Inferior parietal cortex (tissue), 1 donor: ENCODE measurements around the gene NAA80.
A peak's percentile ranks its signal among the peaks of the same experiment; 100 is the strongest.

Experiments used
- DNase-seq: peaks from one replicate; pipeline ENCODE4 v3.0.0-alpha.2; 2016; ENCODE audit errors: extremely low spot score

Gene NAA80

DNA sequence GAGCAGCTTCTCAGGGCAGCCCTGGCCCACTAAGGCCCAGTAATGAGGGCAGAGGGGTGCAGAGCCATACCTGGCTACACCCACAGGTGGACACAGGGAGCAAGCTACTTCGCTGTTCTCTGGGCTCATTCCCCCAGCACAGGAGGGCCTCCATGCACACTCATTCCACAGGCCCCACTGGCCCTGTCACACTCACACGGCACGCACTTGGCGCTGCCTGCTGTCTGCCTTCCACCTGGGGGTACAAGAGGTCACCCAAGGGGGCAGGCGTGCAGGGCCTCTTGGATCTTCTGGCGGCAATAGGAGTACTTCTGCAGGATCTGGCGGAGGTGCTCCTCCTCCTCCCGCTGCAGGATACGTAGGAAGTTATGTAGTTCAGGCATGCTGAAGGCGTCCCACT is 31.1 kb upstream of the NAA80 start:
- DNase-seq: no peak

DNA sequence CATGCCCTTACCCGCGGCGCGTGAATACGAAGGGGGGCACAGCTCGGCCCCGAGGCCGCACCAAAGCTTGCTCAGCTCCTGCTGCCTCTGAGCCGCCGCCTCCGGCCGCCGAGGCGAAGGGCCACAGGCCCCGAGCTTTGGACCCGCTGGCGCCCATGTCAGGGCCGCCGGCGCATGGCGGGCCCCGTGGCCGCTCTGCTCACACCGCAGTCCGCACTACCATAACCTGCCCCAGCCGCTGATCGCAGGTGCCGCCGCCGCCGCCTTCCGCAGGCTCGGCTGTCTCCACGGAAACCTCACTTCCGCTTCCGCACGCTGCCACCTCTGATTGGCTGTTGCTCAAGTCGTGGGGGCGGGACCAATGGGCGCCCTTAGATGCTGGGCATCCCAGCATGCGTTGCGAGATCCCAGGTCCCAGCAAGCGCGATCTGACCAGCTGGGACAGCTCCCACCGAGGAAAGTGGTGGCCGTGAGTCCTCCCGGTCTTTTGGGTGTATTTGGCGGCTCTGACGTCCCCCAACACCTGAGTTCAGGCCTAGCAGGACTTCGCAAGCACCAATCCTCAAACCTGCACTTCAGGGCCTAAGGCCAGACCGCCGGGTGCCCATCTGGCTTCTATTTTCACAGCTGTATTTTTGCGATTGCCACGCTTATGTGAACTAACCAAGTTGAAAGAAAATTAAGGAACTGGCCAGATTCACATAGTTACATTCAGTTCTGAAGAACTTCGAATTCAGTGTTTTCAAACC is 28.9 kb upstream of the NAA80 start, which contains the start of gene TUSC2:
Gene TUSC2, minus strand, starts transcription at position 281 of the 749 bp plus-strand sequence. Its CDS starts 124 bp downstream, at position 157.
- peak; percentile 98 for DNase-seq

DNA sequence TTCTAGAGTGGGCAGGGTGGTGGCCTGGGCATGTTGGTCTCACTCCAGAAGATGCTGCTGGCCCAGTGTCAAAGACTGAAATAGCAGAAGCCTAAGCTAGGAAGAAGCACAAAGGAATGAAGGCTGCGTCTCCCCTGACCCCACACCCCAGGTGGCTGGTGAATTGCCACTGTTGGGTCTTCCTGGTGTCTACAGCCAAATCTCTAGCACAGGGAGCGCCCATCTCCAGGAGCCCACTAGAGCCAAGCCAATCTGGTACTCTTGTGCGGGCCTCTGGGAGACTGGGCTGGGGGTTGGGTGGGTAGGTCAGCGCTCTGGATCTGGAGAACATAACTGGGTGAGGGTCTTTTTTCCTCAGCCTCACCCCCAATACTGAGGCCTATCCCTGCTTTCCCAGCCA is 27.9 kb upstream of the NAA80 start:
- no peak for DNase-seq

DNA sequence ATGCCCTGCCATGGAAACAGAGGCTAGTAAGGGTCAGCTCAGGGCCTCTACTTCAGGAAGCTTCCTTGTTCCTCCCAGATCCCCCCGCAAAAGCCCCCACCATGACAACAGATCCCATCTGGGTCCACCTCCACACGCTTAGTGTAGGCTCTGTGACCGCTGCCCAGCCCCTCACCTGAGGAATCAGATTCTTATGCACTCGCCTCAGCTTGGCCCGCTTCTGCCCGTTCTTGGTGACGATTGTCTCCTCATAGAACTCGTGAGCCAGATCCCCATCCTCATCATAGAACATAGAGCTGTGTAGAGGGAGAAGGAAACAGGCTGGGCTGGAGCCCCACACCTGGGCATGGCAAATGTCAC is 27.0 kb upstream of the NAA80 start:
- no peak for DNase-seq

DNA sequence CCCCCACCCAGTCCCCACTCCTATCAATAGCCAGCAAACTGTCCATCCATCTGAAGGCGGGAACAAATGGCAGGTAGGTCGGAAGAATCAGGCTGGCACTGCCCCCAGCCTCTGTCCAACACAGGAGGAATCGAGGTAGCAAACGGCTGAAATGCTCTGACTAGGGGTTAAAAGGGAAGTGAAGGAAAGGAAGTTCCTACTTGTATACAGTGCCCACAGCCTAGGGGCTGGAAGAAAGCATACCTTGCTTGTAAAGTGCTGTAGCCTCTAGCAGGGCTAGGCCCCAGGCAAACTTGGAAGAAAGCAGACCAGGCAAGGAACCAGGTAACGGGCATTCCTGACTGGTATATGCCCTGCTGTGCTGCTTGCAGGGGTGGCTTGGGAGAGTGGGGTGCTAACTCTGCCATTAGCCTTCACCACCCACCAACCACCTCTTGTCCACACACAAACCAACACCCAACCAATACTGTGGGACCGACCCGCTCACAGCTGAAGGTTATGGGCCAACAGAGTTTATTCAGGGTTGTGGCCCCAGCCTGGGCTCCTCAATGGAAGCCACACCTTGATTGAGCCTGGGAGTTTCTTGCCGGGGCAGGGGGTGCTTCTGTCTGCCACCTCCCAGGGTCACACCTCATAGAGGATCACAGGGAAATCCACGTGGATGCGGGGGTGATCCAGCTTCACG is 26.4 kb upstream of the NAA80 start:
- no peak for DNase-seq

DNA sequence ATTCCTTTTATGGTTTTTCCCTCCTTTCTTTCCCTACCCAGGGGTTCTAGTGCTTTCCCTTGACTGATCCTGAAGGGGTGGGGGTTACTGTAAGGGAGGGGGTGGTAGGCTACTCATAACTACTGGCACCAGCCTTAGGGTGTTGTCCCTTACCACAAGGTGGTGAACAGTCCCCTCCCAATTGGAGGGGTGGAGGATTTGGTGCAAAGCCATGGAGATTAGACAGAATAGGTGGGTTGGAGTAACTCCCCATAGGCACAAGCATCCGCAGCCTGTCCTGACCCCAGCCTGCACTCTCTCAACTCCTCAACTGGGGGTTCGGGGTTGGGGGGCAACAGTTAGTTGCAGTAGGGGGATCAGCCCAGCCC is 25.9 kb upstream of the NAA80 start:
- no peak for DNase-seq

DNA sequence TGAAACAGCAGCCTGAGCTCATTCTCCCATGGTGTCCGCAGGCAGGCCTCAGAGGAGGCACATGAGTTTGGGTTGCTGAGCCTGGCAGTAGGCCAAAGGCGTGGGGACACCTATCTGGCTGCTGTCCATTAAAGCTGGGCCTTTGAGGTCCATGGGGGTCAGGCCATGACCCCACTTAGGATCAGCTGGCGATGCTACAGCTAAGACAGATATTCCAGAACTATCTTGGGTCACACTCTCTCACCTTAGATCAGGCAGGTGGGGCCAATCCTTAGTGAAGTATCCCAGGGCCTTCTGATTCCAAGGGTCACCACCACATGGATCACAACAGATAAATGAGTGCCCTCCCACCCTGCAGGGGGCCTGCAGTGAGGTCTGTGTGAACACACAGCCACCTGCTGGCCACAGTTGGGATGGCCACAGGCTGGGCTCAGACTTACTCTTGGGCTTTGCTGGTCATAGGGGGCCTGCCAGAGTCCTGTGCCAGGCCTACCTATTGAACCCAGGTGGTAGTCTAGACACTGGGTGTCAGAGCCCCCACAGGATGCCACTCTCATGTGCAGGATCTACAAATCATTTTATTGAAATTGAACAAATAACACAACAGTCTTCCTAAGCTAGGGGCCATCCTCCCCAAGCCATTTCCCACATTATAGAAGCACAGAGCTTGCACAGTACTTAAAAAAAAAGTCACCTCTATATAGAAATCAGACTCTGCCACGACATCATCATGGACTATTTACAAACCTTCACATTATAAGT is 25.3 kb upstream of the NAA80 start:
- peak; percentile 73 for DNase-seq

DNA sequence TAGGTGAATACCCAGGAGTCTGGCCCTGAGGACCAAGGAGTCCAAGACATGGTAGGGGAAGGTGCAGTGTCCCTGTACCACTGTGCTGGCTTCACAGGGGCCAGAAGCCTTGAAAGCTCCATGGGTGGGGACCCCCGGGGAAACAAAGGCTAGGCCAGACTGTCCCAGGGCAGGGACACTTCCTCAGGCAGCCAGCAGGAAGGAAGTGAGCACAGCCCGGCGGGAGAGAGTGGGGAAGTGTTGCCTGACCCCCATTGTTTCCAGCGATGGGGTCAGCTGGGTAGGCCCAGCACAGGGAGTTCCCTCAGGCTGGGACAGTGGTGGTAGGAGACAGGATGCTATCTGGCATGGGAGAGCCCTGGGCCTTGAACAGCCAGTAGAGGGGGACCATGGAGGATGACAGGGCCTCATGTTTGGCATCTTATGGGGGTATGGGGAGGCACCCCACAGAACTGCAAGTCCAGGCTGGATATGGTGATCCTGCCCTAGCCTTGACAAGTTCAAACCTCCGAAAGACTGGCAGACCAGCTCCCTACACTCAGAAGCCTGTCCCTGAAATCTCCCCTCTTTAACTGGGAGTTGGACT is 24.5 kb upstream of the NAA80 start:
- no peak for DNase-seq

DNA sequence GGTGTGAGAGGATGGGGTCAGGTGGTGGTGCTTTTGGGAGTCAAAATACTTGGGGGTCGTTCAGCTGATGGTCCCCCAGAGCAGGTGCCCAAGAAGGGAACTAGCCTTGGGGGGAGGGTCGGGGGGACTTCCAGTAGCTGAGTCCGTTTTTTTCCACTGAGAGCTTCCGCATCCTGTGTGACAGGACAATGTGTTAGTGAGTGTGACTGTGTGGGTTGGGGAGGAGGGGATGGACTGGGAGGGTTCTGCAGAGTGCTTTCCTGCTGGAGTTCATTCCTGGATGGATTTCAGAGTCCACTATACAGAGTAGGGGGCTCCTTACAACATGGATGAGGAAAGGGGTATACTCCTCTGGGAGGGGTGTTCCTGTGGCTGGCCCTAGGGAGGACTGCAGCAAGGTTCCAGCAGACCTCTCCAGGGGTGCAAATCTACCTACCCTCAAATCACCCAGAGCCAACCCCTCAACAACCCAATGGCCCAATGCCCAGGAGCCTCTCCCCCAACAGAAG is 23.9 kb upstream of the NAA80 start:
- DNase-seq: no peak

DNA sequence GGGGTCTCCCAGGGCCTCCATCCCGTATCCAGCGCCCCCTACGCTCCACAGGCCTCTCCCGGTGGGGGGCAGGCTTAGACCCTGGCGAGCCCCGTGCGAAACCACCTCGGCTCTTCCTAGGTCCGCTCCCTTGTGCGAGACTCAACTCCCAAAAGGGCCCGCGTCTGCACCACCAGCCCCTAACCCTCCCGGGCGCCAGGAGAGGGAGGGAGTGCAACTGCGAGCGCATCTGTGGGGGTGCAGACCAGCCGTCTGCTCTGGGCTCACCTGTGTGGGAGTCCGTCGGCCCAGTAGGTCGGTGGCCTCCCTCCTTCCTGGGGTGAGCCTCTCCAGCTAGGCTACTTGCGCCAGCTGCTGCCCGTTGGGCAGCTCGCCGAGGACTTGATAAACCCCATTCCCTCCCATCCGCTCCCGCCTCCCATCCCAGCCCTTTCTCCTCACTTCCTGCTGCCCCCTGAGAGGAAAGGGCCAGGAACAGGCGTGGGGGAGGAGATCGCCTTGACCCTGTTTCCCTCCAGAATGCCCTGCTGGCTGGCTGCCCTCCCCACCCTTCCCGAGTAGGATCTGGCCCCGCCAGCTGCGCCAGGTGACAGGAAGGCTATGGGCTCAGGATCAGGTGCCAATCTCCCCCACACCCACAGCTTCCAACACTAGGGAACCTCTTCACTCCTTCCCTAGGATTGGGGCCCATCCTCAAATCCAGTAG is 23.3 kb upstream of the NAA80 start, which contains the start of gene HYAL2:
Gene HYAL2, minus strand, starts transcription at position 360 of the 706 bp plus-strand sequence. CDS start 2,256 bp downstream, outside the sequence.
- no peak for DNase-seq

DNA sequence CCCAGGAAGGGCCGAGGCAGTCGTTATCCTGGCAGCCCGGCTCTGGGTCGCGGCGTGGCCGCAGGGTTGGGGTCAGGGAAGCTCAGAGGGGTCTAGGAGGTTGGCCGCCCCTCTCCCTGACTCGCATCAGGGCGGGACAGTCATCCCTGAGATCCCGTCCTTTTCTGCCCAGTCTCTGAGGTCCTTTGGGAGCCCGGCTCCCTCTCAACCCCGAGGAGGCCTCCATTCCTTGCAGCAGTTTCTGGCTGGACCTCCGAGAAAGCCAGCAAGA is 22.8 kb upstream of the NAA80 start:
- no peak for DNase-seq

DNA sequence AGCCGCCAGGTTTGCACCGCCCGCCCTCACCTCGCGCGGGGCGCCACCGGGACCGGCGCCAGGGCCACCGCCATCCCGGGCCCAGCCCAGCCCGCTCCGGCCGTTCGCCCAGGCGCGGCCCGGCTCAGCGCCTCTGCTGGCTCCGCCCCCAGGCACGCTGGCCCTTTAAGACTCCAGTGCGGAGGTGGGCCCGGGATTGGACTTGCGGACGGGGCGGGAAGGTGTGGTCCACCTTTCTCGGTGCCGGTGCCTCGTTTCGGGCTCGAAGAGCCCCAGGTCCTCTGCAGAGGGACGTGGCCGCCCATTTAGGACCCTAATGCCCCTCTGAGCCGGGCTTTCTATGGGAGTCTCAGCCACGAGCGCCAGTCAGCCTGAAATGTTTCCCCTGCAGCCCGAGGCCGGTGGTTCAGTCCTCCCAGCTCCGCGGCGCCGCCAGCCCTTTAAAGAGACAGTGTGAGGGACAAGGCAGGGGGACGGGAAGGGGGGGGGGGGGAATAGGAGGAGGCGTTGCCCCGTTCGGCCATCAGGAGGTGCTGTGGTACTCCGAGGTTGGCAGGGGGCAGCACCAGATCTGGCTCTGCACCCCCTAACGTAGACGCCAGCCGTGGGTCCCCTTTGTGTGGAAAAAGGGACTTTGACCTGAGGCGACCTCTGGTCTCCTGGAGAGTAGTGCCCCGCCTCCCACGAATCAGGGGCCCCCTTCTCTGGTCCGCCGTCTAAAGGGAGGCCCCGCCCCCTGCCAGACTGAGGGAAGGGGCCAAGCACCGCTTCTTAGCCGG is 22.3 kb upstream of the NAA80 start:
- DNase-seq: peak; percentile 82

DNA sequence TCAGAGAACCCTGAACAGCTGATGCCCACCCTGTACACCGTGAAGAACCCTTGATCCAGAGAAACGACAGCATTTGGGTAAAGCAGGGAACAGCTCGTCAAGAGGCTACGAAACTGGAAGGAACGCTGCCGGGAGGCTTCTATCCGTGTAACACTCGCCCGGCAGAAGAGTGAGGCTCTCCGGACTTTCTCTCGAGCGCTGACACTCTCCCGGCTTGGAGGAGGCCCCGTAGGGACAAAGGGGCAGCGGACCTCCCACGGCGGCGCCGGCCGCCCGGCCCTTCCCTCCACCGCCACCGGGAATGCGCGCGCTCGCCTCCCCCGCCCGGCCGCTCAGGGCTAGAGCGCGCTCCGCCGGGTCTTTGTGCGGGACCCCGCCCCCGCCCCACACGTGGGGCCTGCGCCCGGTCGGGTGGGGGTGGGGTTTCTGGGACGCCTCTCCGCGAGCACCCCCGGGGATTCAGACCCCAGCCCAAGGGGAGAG is 21.7 kb upstream of the NAA80 start:
- DNase-seq: peak; percentile 72

DNA sequence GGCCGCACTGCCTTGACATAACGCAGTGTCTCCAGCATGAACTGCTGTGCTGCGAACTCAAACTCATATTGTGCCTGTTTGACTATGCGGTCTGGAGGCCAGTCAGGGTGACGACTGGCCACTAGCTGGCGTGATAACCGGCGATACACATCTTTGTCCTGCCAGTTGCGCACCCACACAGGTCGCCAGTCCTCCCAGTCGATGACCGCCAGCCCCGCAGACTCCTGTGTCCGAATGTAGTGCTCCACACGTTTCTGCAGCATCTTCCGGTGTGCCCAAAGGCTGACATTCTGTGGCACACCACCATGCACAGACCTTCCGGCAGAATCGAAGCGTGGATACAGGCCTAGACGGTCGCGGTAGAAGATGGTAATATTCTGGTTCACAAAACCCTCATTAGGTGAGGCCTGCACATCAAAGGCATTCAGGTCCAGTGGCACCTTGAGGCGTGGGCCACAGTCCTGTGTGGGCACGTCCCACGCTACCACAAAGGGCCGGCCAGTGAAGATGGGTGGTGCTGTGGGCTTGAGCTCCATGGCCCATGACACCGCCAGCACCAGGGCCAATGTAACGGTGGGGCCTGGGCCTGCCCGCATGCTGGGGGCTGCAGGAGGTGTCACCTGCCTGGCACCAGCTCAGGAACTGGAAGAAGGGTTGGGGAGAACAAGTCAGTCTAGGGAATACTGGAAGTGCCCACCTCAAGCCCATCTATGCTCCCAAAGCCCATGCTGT is 20.9 kb upstream of the NAA80 start:
- DNase-seq: no peak

DNA sequence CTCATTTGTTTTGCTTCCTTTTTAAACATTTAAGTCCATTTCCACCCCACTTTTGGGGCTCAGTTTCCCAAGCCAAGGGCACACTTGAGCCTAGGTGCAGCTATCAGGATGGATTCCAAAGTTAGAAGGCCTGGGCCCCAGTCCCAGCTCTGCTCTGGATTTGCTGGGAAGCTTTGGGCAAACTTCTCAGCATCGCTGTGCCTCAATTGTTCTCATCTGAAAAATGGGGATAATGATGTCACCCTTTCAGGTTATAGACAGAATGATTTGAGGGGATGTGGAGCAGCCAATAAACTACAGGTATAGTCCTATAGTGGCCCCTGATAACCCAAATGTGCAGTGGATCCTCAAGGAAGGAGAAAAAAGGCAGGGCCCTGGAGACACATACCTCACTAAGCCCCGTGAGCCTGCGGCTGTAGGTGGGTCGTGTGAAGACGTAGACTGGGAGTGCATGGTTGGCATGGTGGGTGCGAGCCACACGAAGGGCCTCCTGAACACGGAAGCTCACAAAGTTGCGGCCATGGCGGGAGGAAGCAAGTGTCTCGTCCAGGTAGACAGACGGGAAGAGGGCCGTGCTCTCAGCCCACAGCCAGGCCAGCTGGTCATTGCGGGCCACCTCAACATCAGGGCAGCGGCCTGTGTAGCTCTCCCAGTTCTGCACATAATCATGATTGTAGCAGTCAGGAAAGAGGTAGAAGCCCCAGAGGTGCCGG is 20.1 kb upstream of the NAA80 start:
- no peak for DNase-seq

DNA sequence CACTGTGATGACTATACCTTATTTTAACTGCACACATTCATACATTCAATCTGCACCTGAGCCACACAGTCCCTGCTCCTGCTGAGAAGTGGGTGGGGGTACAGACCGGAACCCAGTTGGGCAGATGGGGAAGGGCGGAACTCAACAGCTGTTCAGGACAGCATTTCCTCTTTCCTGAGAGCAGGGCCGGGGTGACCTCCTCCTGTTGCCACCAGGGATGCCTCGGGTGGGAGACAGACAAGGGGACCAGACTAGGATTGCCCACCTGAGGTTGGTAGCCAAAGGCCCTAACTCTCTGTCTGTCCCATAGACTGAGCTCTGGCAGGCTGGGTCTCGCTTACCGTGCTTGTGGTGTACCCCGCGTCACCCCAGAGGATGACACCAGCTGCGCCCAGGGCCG is 19.4 kb upstream of the NAA80 start:
- DNase-seq: no peak

DNA sequence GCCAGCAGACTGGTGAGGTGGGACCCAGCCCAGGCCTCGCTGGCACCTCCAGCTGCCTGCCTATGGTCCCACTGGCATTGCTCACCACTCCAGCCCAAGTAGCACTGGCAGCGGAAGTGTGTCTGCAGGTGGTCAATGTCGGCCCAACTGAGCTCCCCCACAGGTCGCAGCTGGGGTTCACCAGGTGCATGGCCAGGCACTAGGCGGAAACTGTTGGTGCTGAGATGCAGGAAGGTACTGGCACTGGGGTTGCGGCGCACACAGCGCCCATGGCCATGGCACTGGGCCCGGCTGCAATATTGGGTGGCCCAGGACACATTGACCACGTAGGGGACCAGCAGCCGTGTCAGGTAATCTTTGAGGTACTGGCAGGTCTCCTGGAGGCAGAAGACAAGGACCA is 19.0 kb upstream of the NAA80 start:
- DNase-seq: no peak

DNA sequence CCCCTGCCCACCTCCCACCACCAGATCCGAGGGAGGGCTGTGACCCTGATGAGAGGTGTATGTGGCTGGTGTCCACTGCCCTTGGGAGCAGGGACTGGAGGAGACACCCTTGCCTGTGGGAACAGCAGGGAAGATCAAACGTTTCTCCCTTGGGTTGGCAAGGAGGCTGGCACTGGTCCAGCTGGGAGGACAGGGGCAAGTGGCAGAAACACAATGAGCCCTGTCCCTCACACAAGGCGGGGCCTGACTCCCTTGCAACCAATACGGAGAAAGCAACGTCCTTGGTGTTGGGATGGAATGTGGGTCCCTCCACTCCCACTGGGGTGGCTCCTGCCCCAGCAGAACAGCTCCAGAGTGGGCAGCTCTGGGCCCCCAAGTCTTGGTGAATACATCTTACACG is 18.1 kb upstream of the NAA80 start:
- no peak for DNase-seq

DNA sequence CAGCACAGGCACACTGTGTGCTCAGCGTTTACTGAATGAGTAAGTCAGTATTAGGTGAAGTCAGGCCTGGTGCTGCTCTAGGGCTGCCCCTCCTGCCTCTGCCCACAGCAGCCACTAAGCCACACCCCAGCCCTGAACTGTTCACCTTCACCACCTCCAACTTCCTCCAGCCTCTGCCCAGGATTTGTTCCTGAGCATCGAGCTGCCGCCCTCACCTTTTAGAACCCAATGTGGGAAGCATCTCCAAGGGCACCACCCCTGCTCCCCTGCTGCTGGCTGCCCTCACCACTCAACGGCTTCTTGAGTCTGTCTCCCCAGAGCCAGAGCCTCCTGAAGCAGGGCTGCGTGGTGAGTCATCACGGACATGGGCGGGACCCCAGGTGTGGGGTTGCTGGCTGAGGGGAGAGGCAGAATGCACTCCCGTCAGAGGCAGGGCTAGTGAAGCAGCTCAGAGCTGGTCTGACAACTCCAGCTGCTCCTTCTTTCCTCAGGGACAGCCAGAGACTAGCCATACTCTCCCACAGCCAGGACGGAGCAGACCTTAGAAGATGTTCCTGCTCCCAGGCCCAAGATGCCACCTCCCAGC is 17.5 kb upstream of the NAA80 start:
- no peak for DNase-seq
